ENCODE data around the gene SRC.
A peak's percentile ranks its signal among the peaks of the same experiment; 100 is the strongest.
"Not testable (repeated sequence)": the region's sequence is repeated elsewhere in the genome, so short reads cannot be mapped to it uniquely, and the experiment has no call there.

The SRC gene

GRCh38 chr20:37337208-37337991, 8.5 kb upstream of the SRC start:
- no peak for DNase-seq

- not testable (repeated sequence) for DNase-seq
Measured at GRCh38 chr20:37338380-37338779, 7.6 kb upstream of the SRC start.

GRCh38 chr20:37339208-37339607, 6.7 kb upstream of the SRC start:
- no peak for DNase-seq

- DNase-seq, result not testable (repeated sequence)
Measured at GRCh38 chr20:37339764-37340109, 6.2 kb upstream of the SRC start.

GRCh38 chr20:37340998-37341397, 4.9 kb upstream of the SRC start:
- DNase-seq, result no peak

GRCh38 chr20:37341632-37342031, 4.3 kb upstream of the SRC start:
- no peak for DNase-seq

- peak; percentile 4 for DNase-seq
Measured at GRCh38 chr20:37342231-37343177, 3.4 kb upstream of the SRC start.

- no peak for DNase-seq
Measured at GRCh38 chr20:37343212-37343993, 2.5 kb upstream of the SRC start.

- DNase-seq, result no peak
Measured at GRCh38 chr20:37343994-37344355, 2.0 kb upstream of the SRC start.

GRCh38 chr20:37344506-37345338, 1.2 kb upstream of the SRC start:
- no peak for DNase-seq

GRCh38 chr20:37346236-37346534, 245 bp downstream of the SRC start:
- no peak for DNase-seq

- no peak for DNase-seq
Measured at GRCh38 chr20:37346535-37347346, 801 bp downstream of the SRC start.

- DNase-seq, result no peak
Measured at GRCh38 chr20:37347347-37347823, 1.4 kb downstream of the SRC start.

- DNase-seq, result no peak
Measured at GRCh38 chr20:37347891-37348791, 2.2 kb downstream of the SRC start.

GRCh38 chr20:37348792-37349516, 3.0 kb downstream of the SRC start:
- DNase-seq, result no peak

GRCh38 chr20:37349517-37350491, 3.9 kb downstream of the SRC start:
- DNase-seq, result no peak

- peak; percentile 4 for DNase-seq
Measured at GRCh38 chr20:37350649-37351574, 5.0 kb downstream of the SRC start.
